Measurements from ENCODE around the gene ZC3H7A. TPM values are rescaled to one million over a fixed set of nuclear protein-coding genes. Genes with fewer than 3 reads are reported as not detected.

The ZC3H7A gene
- total and polyA plus RNA-seq, 2 of the 13 experiments (the other 11 are each of a cell fraction or from before 2014, with no cell fraction given): 29.2 to 36.8 TPM

- H3K9me3 ChIP-seq (ENCODE audit: low read length): no peaks in the 10 kb centered on the region
- ATAC-seq (peak; percentile 15; the same call in 1 of the 3 replicates), DNase-seq (ENCODE audit: low spot score) (no peak), FAIRE-seq (no peak)
- WGBS (ENCODE audit: low lambda C conversion rate): 98% methylated on average over 11 of the region's 11 CpGs
- H3K27ac ChIP-seq (ENCODE audit: extremely low read length, insufficient read depth, low read length): no peak overlapping the region
- no peak overlapping the region for H3K4me3 ChIP-seq (replicated peaks in 1 of 3; ENCODE audit: insufficient read depth in 1 of 3, low read depth in 2 of 3, low read length in 3 of 3)
- H3K36me3 ChIP-seq (replicated peaks in 1 of 2; ENCODE audit: control insufficient read depth in 1 of 2, insufficient read depth in 2 of 2, low read length in 2 of 2): peaks cover 68 to 92% of the 10 kb centered on the region in 2 experiments
- peaks cover 19% of the 10 kb centered on the region for H3K4me1 ChIP-seq (ENCODE audit: insufficient read depth, low read length)
- peaks cover 23% of the 10 kb centered on the region for H4K20me1 ChIP-seq (ENCODE audit: insufficient read depth, low read length)
- CTCF ChIA-PET (ENCODE audit: low intra/inter-chr PET ratio, low total read pairs): no interaction called here
- in situ Hi-C loops (cut with HindIII; ENCODE audit: extremely low pct_ligation_motif_present, low pct_unique_long_range_greater_than_20kb) (no loop called here), intact Hi-C loops (cut with micrococcal nuclease; ENCODE audit: unreplicated experiment) (no loop called here)
- no peaks in the 10 kb centered on the region for H3K27me3 ChIP-seq (ENCODE audit: control insufficient read depth in 1 of 2, insufficient read depth in 2 of 2, low read length in 2 of 2)
- peaks cover 39% of the 10 kb centered on the region for H3K79me2 ChIP-seq (ENCODE audit: insufficient read depth, low read length)
- no peak overlapping the region for H3K9ac ChIP-seq (ENCODE audit: insufficient read depth, low read depth, low read length)
- POLR2A ChIA-PET: interaction anchor here (0.7 to 10.4 kb wide), 4 partner anchors 8 to 100 kb away, joined by 3 to 72 read pairs (median 6); partner anchors contain the start of gene TXNDC11
- no peak overlapping the region for H2AFZ ChIP-seq (ENCODE audit: low read length)
- no TSS peak for BruUV-seq (replicated peaks)
- no peak overlapping the region for H3K4me2 ChIP-seq (ENCODE audit: low read depth, low read length)
- no peak for TF ChIP-seq HNF1B (CRISPR knock-in tag; IDR thresholded peaks at IDR 0.05)
- no peak for TF ChIP-seq ZNF740 (CRISPR knock-in tag; IDR thresholded peaks at IDR 0.05)
- no peak for TF ChIP-seq RARG (CRISPR knock-in tag; IDR thresholded peaks at IDR 0.05; ENCODE audit: low read depth)
- no peak for TF ChIP-seq PHF21A (CRISPR knock-in tag; IDR thresholded peaks at IDR 0.05)
- no peak for TF ChIP-seq MIXL1 (CRISPR knock-in tag; IDR thresholded peaks at IDR 0.05)
- TF ChIP-seq HOXA7 (CRISPR knock-in tag; IDR thresholded peaks at IDR 0.05): no peak
- TF ChIP-seq ZC3H13 (CRISPR knock-in tag; IDR thresholded peaks at IDR 0.05): no peak
- TF ChIP-seq ZNF749 (CRISPR knock-in tag; IDR thresholded peaks at IDR 0.05; ENCODE audit: borderline replicate concordance): no peak
- TF ChIP-seq ZNF121 (CRISPR knock-in tag; IDR thresholded peaks at IDR 0.05): no peak
- no peak for TF ChIP-seq HNRNPUL1 (IDR thresholded peaks at IDR 0.05; ENCODE audit: low read depth, low read length)
- TF ChIP-seq MLX (CRISPR knock-in tag; IDR thresholded peaks at IDR 0.05): no peak
- TF ChIP-seq ZNF609 (CRISPR knock-in tag; IDR thresholded peaks at IDR 0.05; ENCODE audit: borderline replicate concordance): no peak
- no peak for TF ChIP-seq ZNF225 (CRISPR knock-in tag; IDR thresholded peaks at IDR 0.05)
- no peak for TF ChIP-seq DDIT3 (CRISPR knock-in tag; IDR thresholded peaks at IDR 0.05)
Measured at GRCh38 chr16:11843206-11843605, 46.1 kb upstream of the ZC3H7A start.

Measured in HepG2 (cell line).